Measurements from ENCODE around the gene GATAD2B.

GRCh38 chr1:153849487-153850185 lies 73.1 kb downstream of the GATAD2B start:
- TF ChIP-seq POLR2A (IDR thresholded peaks at IDR 0.05) (no peak), CTCF (IDR thresholded peaks at IDR 0.05) (no peak)

Measured in thyroid gland (tissue), 4 donors.